CMK (cell line): ENCODE measurements around the gene ALDOC.

ENCODE experiments used
- DNase-seq: peaks from one replicate; pipeline ENCODE4 v3.0.0-alpha.2; 2010; ENCODE audit warnings: low read depth

Gene ALDOC

GRCh38 chr17:28532050-28532960, 44.4 kb downstream of the ALDOC start:
- no peak for DNase-seq

GRCh38 chr17:28530926-28531325, 45.8 kb downstream of the ALDOC start:
- no peak for DNase-seq

GRCh38 chr17:28530250-28530649, 46.4 kb downstream of the ALDOC start:
- no peak for DNase-seq

- DNase-seq = no peak
Observed at GRCh38 chr17:28529013-28529400, 47.7 kb downstream of the ALDOC start.

GRCh38 chr17:28528327-28529012, 48.2 kb downstream of the ALDOC start:
- no peak for DNase-seq

GRCh38 chr17:28527859-28528258, 48.8 kb downstream of the ALDOC start:
- DNase-seq = no peak

- no peak for DNase-seq
Observed at GRCh38 chr17:28527181-28527681, 49.5 kb downstream of the ALDOC start.

GRCh38 chr17:28526381-28526780, 50.3 kb downstream of the ALDOC start:
- no peak for DNase-seq

GRCh38 chr17:28524476-28525424, 51.9 kb downstream of the ALDOC start:
- DNase-seq = no peak

GRCh38 chr17:28523876-28524275, 52.8 kb downstream of the ALDOC start:
- no peak for DNase-seq

GRCh38 chr17:28523186-28523585, 53.5 kb downstream of the ALDOC start:
- no peak for DNase-seq
